Measurements from ENCODE around the gene ABLIM3.

DNA sequence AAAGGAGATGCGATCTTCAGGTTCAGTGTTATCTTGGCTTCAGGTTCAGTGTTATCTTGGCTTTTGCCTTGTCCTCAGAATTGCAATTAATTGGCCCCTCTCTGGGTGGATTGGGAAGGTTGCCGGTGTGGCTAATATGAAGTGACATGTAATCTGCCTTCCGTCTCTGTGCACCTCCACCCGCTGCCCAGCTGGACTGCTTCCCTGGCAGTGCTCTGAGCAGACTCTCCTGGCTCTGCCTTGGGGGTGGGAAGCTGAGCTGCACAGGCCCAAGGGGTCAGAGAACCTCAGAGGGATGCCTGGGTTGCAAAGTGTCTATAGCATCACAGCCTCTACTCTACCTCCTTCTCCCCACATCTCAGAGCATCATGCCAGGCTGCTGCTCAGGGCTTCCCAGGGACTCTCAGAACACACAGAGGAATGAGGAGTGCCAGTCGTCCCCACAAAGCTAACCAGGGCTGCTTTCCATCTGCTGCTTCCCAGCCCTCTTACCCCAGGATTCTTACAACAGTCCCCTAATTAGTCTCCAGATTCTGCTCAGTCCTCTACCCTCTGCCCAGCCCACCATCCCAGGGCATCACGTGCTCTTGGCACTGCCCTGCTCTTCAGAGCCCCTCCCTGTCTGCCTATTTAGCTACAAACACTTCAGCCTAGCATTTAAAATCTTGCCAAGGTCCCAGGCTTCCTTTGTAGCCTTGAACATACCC lies 76.0 kb downstream of the ABLIM3 start:
- TF ChIP-seq POLR2A (IDR thresholded peaks at IDR 0.05; ENCODE audit: low read length) = no peak
- TF ChIP-seq GATA1 (IDR thresholded peaks at IDR 0.05; ENCODE audit: low read depth, low read length) = no peak
